Frontal cortex (tissue), 4 donors: Measurements from ENCODE around the gene GPALPP1. TPM values are rescaled to one million over a fixed set of nuclear protein-coding genes. Genes with fewer than 3 reads are reported as not detected.
"Not testable (repeated sequence)": the region's sequence is repeated elsewhere in the genome, so short reads cannot be mapped to it uniquely, and the experiment has no call there.

Experiments used
- DNase-seq, 2 donors: peaks; one replicate each; pipeline ENCODE4 v3.0.0; 2012; ENCODE audit warnings: low spot score in 2 of 2
- FAIRE-seq: peaks from 2 replicates; lab custom pipeline; 2012; peaks lifted over from hg19 to GRCh38; lab: Jason Lieb, UNC
- total RNA-seq: library from RNA; depleted of rRNA; stranded (reverse); fragments of >200 nt; gene quantifications from one replicate; pipeline ENCODE4 v1.2.3, GENCODE V29; 2014
- donor health status: control.
- donor health status: control.
- donor health status: control.

The GPALPP1 gene
- 46.9 TPM for total RNA-seq

- peak; percentile 84 to 93 for DNase-seq
- no peak for FAIRE-seq
Measured at GRCh38 chr13:44989071-44989889, at the start of gene GPALPP1, which contains the start of gene NUFIP1. GPALPP1 (plus strand) TSS chr13:44989538; CDS start chr13:44989655, 117 bp downstream. NUFIP1 (minus strand) TSS chr13:44989471; CDS start chr13:44989436, 35 bp downstream.

- DNase-seq, FAIRE-seq: not testable (repeated sequence)
Measured at GRCh38 chr13:44943411-44943810, 45.9 kb upstream of the GPALPP1 start.

- no peak for FAIRE-seq
- no peak for DNase-seq
Measured at GRCh38 chr13:44951184-44951583, 38.2 kb upstream of the GPALPP1 start.

GRCh38 chr13:44952671-44953070 lies 36.7 kb upstream of the GPALPP1 start:
- DNase-seq (no peak), FAIRE-seq (no peak)

- DNase-seq (no peak), FAIRE-seq (no peak)
Measured at GRCh38 chr13:44954224-44954623, 35.1 kb upstream of the GPALPP1 start.

GRCh38 chr13:44955406-44955805 lies 33.9 kb upstream of the GPALPP1 start:
- FAIRE-seq (no peak), DNase-seq (no peak)

- DNase-seq (no peak), FAIRE-seq (peak; percentile 15)
Measured at GRCh38 chr13:44961997-44962396, 27.3 kb upstream of the GPALPP1 start.

- DNase-seq: no peak
- no peak for FAIRE-seq
Measured at GRCh38 chr13:44967704-44968433, 21.5 kb upstream of the GPALPP1 start.

- DNase-seq (no peak), FAIRE-seq (no peak)
Measured at GRCh38 chr13:44968434-44968815, 20.9 kb upstream of the GPALPP1 start.

GRCh38 chr13:44969551-44970484 lies 19.5 kb upstream of the GPALPP1 start:
- DNase-seq (peak in 1 of 2 donors; percentile 38), FAIRE-seq (peak; percentile 94)

GRCh38 chr13:44971656-44972595 lies 17.4 kb upstream of the GPALPP1 start:
- FAIRE-seq (no peak), DNase-seq (no peak)

GRCh38 chr13:44972956-44973581 lies 16.3 kb upstream of the GPALPP1 start:
- FAIRE-seq (peak; percentile 87), DNase-seq (peak in 1 of 2 donors; percentile 20)

- DNase-seq (no peak), FAIRE-seq (no peak)
Measured at GRCh38 chr13:44974056-44974793, 15.1 kb upstream of the GPALPP1 start.

- DNase-seq (no peak), FAIRE-seq (no peak)
Measured at GRCh38 chr13:44976196-44976595, 13.1 kb upstream of the GPALPP1 start.

- DNase-seq: no peak
- FAIRE-seq: no peak
Measured at GRCh38 chr13:44976949-44977583, 12.3 kb upstream of the GPALPP1 start.

- FAIRE-seq (no peak), DNase-seq (no peak)
Measured at GRCh38 chr13:44978328-44978727, 11.0 kb upstream of the GPALPP1 start.

GRCh38 chr13:44989941-44990340 lies 603 bp downstream of the GPALPP1 start:
- DNase-seq: no peak

More at GRCh38 chr13:44989941-44990340, 603 bp downstream of the GPALPP1 start:
- FAIRE-seq: no peak
